Neural cell (in vitro differentiated cells): ENCODE results near the gene PTPRT.

Experiments
- EP300 ChIP-seq: fragments of 450-650 bp; conservative IDR thresholded peaks from 2 replicates; pipeline ENCODE4 v1.6.1; 2014; ENCODE audit warnings: antibody characterized with exemption, mild to moderate bottlenecking, moderate library complexity; ENCODE audit not compliant: poor library complexity, severe bottlenecking
- EZH2 ChIP-seq: fragments of 200-600, 300-800 bp; shearing (Covaris generic), sonication (generic); IDR thresholded peaks from 2 replicates; pipeline ENCODE4 v1.6.1; 2014; ENCODE audit warnings: antibody characterized with exemption, low read length, borderline replicate concordance, mild to moderate bottlenecking; ENCODE audit not compliant: insufficient read depth, poor library complexity, severe bottlenecking
- MXI1 ChIP-seq: fragments of 450-650 bp; conservative IDR thresholded peaks from 2 replicates; pipeline ENCODE4 v1.6.1; 2014; ENCODE audit warnings: antibody characterized with exemption, mild to moderate bottlenecking; ENCODE audit not compliant: poor library complexity, severe bottlenecking
- POLR2AphosphoS5 ChIP-seq: IDR thresholded peaks from 2 replicates; pipeline ENCODE4 v1.6.1; 2012
- RAD21 ChIP-seq: fragments of 450-650 bp; conservative IDR thresholded peaks from 2 replicates; pipeline ENCODE4 v1.6.1; 2014; ENCODE audit warnings: antibody characterized with exemption, mild to moderate bottlenecking, moderate library complexity
- SMC3 ChIP-seq: fragments of 450-650 bp; conservative IDR thresholded peaks from 2 replicates; pipeline ENCODE4 v1.6.1; 2014; ENCODE audit warnings: antibody characterized with exemption, mild to moderate bottlenecking, moderate library complexity; ENCODE audit not compliant: poor library complexity
- TF ChIP-seq, protein P1 (sequence below): fragments of 450-650 bp; IDR thresholded peaks from 2 replicates; pipeline ENCODE4 v1.5.1; 2014; ENCODE audit warnings: antibody characterized with exemption, mild to moderate bottlenecking, moderate library complexity; ENCODE audit not compliant: poor library complexity, severe bottlenecking
- TF ChIP-seq, protein P2 (sequence below): IDR thresholded peaks from 2 replicates; pipeline ENCODE4 v1.6.1; 2012; ENCODE audit warnings: borderline replicate concordance

DNA sequence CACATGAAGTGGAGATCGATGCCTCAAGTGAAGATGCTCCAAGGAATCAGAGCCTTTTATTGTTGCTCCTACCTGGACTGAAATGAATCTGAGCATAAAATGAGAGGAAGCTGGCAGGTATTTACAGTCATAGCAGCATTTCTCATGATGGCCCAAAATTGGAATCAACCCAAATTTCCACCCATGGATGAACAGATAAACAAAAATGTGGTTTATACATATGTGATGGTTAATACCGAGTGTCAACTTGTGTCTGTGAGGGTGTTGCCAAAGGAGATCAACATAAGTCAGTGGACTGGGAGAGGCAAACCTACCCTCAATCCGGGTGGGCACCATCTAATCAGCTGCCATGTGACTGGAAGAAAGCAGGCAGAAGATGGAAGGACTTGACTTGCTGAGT lies 178.2 kb downstream of the PTPRT start:
- no peak for TF ChIP-seq SMC3
- TF ChIP-seq, protein P1, sequence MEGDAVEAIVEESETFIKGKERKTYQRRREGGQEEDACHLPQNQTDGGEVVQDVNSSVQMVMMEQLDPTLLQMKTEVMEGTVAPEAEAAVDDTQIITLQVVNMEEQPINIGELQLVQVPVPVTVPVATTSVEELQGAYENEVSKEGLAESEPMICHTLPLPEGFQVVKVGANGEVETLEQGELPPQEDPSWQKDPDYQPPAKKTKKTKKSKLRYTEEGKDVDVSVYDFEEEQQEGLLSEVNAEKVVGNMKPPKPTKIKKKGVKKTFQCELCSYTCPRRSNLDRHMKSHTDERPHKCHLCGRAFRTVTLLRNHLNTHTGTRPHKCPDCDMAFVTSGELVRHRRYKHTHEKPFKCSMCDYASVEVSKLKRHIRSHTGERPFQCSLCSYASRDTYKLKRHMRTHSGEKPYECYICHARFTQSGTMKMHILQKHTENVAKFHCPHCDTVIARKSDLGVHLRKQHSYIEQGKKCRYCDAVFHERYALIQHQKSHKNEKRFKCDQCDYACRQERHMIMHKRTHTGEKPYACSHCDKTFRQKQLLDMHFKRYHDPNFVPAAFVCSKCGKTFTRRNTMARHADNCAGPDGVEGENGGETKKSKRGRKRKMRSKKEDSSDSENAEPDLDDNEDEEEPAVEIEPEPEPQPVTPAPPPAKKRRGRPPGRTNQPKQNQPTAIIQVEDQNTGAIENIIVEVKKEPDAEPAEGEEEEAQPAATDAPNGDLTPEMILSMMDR = no peak
- TF ChIP-seq EP300 = no peak
- TF ChIP-seq, protein P2, sequence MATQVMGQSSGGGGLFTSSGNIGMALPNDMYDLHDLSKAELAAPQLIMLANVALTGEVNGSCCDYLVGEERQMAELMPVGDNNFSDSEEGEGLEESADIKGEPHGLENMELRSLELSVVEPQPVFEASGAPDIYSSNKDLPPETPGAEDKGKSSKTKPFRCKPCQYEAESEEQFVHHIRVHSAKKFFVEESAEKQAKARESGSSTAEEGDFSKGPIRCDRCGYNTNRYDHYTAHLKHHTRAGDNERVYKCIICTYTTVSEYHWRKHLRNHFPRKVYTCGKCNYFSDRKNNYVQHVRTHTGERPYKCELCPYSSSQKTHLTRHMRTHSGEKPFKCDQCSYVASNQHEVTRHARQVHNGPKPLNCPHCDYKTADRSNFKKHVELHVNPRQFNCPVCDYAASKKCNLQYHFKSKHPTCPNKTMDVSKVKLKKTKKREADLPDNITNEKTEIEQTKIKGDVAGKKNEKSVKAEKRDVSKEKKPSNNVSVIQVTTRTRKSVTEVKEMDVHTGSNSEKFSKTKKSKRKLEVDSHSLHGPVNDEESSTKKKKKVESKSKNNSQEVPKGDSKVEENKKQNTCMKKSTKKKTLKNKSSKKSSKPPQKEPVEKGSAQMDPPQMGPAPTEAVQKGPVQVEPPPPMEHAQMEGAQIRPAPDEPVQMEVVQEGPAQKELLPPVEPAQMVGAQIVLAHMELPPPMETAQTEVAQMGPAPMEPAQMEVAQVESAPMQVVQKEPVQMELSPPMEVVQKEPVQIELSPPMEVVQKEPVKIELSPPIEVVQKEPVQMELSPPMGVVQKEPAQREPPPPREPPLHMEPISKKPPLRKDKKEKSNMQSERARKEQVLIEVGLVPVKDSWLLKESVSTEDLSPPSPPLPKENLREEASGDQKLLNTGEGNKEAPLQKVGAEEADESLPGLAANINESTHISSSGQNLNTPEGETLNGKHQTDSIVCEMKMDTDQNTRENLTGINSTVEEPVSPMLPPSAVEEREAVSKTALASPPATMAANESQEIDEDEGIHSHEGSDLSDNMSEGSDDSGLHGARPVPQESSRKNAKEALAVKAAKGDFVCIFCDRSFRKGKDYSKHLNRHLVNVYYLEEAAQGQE = no peak
- no peak for TF ChIP-seq EZH2
- no peak for TF ChIP-seq MXI1
- TF ChIP-seq RAD21 = no peak
- no peak for TF ChIP-seq POLR2AphosphoS5
